GM18517 (cell line): ENCODE results near the gene NXT1.

Experiments used
- ATAC-seq: cut with Tn5 transposase; IDR thresholded peaks from one replicate; pipeline ENCODE4 v1.9.1; 2021; ENCODE audit warnings: mild to moderate bottlenecking, moderate library complexity; ENCODE audit not compliant: unreplicated experiment

The NXT1 gene

DNA sequence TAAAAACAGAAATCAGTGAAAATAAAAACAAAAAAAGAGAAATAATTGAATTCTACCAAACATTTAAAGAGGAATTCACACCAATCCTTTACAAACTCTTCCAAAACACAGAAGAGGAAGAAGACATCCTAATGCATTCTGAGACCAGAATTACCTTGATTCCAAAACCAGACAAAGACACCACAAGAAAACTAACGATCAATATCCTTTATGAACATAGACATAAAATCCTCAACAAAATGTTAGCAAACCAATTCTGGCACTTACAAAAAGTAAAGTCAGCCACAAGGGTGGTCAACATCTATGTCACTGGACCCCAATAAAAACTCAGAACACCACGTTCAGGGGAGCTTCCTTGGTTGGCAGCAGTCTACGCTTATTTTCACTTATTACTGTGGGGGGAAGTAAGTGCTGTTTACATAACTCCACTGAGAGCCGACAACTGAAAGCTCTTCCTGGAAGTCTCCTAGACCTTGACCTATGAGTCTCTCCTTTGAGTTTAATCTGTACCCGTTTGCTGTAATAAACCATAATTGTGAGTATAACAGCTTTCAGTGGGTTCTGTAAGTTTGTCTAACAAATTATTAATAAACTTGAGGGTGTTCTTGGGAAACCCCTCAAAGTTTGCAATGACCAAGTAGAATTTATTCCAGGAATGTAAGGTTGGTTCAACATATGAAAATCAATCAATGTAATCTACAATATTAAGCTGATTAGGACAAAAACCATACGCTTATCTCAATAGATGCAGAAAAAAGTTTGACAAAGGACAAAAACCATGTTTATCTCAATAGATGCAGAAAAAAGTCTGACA lies 35.9 kb downstream of the NXT1 start:
- no peak for ATAC-seq

DNA sequence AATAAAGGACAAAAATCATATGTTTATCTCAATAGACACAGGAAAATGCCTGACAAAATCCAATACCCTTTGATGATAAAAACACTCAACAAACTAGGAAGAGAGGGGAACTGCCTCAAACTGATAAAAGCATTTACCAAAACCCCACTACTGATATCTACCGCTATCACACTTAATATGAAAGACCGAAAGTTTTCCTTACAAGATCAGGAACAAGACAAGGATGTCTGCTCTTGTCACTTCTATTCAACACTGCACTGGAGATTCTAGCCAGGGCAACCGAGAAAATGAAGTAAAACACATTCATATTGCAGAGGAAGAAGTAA lies 36.5 kb downstream of the NXT1 start:
- no peak for ATAC-seq

DNA sequence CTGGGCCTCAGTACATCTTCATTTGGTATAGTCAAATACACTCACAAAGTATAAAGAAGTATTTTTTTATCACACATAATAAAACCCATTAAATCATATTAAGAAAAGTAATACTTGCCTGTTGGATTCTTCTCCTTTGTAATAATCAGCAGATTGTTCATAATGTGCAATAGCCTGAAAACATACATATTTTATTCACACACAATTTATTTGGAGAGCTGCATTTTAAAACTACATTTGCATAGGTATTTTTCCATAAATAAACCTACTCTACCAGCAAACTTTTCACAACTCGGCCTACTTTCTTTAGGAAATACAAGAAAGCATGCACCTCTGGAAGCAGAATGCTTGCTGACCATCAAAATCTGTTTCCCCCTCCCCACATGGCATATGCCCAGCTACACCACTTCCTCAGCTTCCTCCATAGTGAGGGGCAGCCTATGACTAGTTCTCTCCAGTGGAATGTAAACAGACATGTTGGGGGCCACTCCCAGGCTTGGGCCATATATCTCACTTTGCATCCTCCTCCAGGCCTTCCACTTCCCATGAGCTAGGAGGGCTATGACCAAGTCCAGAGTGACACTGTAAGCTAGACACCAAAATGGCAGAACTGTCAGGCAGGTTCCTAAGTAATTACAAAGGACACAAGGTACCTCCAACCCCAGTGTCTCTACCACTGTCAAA lies 39.6 kb downstream of the NXT1 start:
- ATAC-seq = no peak

DNA sequence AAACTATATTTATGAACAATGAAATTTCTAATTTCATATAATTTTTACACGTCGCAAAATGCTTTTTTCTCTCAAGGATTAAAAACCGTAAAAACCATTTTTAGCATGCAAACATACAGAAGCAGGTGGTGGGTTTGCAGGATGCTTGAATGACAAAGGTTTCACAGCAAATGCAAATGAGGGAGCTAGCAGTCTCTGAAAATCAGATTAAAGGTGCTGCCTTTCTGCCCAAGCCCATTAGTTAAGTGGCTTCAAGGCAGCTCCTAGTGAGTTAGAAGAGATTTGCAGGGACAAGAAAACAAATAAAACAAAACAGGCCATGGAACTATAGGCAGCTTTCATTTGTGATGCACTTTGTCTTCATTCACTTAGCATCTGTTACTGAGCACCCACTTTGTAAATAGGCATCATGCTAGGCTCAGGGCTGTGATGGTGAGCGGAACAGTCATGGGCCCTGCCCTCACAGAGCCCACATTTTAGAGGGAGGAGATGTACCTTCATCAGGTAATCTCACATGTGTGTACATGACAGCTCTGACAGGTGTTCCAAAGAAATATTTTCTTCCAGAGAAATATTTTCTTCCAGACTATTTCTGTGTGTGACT lies 41.2 kb downstream of the NXT1 start:
- ATAC-seq = no peak

DNA sequence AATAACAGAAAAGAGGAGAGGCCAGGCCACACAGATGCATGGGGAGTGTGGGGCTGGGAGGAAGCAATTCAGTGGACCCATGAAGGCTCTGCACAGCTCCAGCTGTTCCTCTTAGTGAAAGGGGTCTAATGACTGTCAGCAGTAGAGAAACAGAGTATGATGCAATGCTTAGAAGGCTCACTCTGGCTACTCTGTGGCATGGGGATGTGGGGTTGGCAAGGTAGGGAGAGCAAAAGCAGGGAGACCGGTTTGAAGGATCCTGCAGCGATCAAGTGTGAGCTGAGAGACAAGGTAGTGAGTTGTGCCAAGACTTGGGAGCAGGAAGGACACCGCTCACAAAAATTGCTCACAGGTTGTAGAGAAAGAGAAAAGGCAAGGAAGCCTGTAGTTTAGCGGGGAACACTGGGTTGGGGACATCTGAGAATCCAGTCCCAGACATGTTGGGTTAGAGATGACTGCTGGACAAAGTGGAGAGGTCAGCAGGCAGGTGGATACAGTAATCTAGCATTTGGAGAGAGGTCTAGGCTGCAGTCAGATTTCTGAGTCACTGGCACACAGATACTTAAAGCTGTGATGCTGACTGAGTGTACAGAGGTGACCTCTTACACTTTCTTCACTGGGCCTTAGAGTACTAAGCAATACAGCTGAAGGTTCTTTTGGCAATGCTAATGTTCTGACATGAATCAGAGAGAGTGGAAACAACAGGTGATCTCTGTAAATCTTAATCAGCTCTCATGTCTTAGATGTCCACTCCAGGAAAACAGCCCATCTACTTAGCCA lies 43.6 kb downstream of the NXT1 start:
- no peak for ATAC-seq

DNA sequence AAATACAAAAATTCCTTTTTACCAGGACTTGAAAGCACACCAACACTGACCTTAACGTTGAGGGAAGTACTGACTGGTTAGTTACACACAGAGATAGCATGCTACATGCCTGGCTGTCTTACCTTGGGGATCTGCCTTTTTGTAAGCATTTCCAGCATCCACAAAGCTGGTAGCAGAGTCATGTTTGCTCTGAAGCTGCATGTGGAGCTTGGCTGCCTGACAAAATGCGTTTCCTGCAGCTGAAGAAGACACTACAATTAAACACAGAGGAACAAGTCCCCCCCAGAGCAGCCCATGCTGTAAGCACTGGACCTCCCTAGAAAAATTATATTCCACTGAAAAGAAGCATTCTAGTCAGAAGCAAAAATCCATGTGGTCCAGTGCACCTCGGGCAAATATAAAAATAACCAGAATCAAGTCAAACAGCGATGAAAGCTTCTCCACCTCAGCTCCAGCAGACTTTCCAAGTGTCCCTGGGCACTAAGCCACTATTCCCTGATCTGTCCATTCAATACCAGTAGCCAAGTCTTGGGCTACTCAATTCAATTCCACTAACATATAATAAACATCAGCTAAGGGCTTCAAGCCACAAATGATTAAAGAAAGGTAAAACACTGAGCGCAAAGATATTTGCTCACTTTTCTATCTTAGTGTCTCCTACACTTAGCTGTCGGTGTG lies 46.5 kb downstream of the NXT1 start:
- ATAC-seq = no peak

DNA sequence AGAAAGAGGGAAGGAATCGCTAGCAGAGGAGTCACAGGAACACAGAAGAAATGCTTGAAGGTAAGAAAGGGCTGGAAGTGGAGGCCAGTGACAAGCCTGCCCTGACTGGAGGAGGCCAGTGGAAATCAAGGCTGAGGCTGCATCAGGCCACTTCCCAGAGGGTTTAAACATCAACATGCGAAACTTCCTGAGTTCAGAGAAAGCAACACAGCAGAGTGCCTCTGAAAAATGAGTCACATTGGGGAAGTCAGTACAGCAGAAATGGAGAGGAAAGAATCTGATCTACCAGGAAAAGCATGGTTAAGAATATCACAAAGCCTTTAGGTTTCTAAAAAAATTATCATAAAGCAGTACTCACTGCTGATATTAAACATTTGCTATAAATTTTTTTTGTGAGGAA lies 47.4 kb downstream of the NXT1 start:
- ATAC-seq = no peak

DNA sequence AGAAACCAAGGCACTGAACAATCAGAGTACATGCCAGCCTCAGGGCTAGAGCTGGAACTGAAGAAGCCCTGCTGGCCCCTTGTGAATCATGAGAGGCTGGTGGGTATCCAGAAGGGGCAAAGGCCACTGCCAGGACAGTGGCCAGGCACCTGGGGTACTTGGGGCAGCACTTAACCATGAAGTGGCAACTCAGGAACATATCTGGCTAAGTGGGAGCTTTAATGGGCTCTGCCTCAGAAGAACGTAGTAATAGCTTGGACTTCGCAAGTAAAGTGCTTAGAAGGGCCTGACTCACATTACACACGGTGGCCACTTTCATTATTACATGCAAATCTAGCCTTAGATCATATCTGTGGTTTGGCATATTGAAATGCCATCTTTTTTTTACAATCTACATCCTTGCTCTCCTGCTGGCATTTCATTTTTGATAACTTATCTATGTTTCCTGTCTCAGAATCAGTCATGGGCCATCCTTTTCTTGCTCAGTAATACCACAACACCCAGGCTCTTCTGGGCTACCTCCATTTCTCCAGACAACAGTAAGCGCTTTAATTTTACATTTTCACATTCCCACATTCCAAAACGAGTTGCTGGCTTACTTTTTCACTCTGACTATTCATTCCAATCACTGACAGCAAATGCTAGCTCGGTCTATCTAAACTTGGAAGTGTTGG lies 49.1 kb downstream of the NXT1 start:
- peak; percentile 56 for ATAC-seq

DNA sequence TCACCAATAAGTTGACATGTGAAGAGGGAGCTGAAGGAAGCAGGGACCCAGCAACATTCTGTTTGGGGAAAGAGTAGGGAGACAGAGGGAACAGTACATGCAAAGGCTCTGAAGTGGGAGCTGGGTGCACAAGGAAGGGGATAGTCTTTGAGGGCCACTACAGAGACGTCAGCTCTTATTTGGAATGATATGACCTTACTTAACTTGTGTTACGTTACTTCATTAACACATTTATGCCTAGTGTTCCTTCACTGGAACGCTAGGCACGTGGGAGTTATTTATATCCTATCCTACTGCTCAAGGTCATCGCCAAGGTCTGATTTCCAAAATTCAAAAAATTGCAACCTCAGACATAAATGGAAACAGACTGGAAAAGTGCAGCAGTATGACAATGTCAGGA lies 50.5 kb downstream of the NXT1 start:
- ATAC-seq = no peak

DNA sequence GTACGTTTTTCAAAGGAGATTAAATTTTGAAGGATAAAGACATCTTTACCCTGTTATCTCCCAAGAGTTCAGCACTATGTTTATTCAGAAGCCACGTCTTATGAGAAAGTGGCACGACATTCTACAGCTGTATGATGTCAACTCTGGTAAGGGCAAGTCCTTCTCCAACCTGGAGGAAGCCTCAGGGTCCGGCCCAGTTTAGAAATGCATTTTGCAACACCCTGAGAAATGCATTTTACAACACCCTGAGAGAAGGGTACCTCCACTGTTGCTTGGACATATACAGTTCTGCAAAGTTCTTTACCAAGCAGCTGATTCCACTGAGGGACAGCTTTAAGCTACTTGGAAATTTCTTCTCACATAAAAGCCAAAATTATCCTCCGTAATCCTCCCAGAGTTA lies 53.2 kb downstream of the NXT1 start:
- ATAC-seq = no peak

DNA sequence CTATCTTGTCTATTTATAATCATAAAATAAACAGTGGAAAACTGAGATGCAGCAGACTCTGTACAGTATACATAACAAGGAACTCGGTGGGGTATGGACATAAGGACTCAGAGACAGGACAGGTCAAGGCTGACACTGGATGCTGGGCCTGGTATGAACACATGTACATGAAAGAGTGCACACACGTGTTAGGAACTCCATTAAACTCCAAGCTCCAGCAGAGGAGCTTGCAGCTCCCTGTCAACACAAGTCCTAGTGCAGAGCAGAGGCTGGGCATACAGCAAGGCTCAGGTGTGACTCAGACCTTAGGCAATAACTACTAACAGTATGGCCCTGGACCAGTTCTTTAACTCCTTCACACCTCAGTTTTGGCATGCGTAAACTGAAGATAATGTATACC lies 53.6 kb downstream of the NXT1 start:
- ATAC-seq = no peak
